ENCODE measurements around the gene AZU1. TPM values are rescaled to one million over a fixed set of nuclear protein-coding genes. Genes with fewer than 3 reads are reported as not detected.
A peak's percentile ranks its signal among the peaks of the same experiment; 100 is the strongest.

Gene AZU1
- total RNA-seq, 1 experiment from 2014 or later, result 5.8 TPM

DNA sequence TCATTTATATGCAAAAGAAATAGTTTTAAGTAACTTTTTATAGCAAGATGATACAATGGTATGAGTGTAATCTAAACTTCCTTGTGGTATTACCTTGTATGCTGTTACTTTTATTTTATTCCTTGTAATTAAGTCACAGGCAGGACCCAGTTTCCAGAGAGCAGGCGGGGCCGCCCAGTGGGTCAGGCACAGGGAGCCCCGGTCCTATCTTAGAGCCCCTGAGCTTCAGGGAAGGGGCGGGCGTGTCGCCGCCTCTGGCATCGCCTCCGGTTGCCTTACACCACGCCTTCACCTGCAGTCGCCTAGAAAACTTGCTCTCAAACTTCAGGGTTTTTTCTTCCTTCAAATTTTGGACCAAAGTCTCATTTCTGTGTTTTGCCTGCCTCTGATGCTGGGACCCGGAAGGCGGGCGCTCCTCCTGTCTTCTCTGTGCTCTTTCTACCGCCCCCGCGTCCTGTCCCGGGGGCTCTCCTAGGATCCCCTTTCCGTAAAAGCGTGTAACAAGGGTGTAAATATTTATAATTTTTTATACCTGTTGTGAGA is 16.1 kb upstream of the AZU1 start:
- Histone ChIP-seq H3K4me3 (ENCODE audit: low read depth in 2 of 2, low read length in 2 of 2) (no peak overlapping the region), H3K9me3 (ENCODE audit: control insufficient read depth, insufficient read depth, low read depth, low read length) (no peaks in the 10 kb centered on the region), H3K4me1 (ENCODE audit: control insufficient read depth, insufficient read depth, low read length) (no peaks in the 10 kb centered on the region), H3K36me3 (ENCODE audit: control insufficient read depth, insufficient read depth, low read length) (peaks cover 12% of the 10 kb centered on the region), H3K27ac (ENCODE audit: low read length) (no peak overlapping the region), H3K27me3 (ENCODE audit: control insufficient read depth, insufficient read depth, low read length) (no peaks in the 10 kb centered on the region)
- DNase-seq (ENCODE audit: low read depth, low spot score) (no peak), ATAC-seq (no peak)
- intact Hi-C loops (cut with micrococcal nuclease; ENCODE audit: unreplicated experiment) (no loop called here), in situ Hi-C loops (cut with HindIII; ENCODE audit: low pct_unique_long_range_greater_than_20kb, low sequenced_read_pairs) (no loop called here)
- POLR2A ChIA-PET, result no interaction called here
- TF ChIP-seq SIN3A (IDR thresholded peaks at IDR 0.05; ENCODE audit: borderline replicate concordance, insufficient read depth, low read depth, low read length) (no peak), POLR2AphosphoS5 (IDR thresholded peaks at IDR 0.05; ENCODE audit: low read depth, low read length) (no peak)
- TF ChIP-seq, protein P1, sequence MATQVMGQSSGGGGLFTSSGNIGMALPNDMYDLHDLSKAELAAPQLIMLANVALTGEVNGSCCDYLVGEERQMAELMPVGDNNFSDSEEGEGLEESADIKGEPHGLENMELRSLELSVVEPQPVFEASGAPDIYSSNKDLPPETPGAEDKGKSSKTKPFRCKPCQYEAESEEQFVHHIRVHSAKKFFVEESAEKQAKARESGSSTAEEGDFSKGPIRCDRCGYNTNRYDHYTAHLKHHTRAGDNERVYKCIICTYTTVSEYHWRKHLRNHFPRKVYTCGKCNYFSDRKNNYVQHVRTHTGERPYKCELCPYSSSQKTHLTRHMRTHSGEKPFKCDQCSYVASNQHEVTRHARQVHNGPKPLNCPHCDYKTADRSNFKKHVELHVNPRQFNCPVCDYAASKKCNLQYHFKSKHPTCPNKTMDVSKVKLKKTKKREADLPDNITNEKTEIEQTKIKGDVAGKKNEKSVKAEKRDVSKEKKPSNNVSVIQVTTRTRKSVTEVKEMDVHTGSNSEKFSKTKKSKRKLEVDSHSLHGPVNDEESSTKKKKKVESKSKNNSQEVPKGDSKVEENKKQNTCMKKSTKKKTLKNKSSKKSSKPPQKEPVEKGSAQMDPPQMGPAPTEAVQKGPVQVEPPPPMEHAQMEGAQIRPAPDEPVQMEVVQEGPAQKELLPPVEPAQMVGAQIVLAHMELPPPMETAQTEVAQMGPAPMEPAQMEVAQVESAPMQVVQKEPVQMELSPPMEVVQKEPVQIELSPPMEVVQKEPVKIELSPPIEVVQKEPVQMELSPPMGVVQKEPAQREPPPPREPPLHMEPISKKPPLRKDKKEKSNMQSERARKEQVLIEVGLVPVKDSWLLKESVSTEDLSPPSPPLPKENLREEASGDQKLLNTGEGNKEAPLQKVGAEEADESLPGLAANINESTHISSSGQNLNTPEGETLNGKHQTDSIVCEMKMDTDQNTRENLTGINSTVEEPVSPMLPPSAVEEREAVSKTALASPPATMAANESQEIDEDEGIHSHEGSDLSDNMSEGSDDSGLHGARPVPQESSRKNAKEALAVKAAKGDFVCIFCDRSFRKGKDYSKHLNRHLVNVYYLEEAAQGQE (IDR thresholded peaks at IDR 0.05; ENCODE audit: insufficient read depth in 1 of 2, low read depth in 2 of 2, low read length in 1 of 2), result no peak
- TF ChIP-seq, protein P2, sequence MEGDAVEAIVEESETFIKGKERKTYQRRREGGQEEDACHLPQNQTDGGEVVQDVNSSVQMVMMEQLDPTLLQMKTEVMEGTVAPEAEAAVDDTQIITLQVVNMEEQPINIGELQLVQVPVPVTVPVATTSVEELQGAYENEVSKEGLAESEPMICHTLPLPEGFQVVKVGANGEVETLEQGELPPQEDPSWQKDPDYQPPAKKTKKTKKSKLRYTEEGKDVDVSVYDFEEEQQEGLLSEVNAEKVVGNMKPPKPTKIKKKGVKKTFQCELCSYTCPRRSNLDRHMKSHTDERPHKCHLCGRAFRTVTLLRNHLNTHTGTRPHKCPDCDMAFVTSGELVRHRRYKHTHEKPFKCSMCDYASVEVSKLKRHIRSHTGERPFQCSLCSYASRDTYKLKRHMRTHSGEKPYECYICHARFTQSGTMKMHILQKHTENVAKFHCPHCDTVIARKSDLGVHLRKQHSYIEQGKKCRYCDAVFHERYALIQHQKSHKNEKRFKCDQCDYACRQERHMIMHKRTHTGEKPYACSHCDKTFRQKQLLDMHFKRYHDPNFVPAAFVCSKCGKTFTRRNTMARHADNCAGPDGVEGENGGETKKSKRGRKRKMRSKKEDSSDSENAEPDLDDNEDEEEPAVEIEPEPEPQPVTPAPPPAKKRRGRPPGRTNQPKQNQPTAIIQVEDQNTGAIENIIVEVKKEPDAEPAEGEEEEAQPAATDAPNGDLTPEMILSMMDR (IDR thresholded peaks at IDR 0.05), result no peak
- CTCF ChIA-PET, result no interaction called here
- BruUV-seq (replicated peaks), result TSS peak; percentile 83

DNA sequence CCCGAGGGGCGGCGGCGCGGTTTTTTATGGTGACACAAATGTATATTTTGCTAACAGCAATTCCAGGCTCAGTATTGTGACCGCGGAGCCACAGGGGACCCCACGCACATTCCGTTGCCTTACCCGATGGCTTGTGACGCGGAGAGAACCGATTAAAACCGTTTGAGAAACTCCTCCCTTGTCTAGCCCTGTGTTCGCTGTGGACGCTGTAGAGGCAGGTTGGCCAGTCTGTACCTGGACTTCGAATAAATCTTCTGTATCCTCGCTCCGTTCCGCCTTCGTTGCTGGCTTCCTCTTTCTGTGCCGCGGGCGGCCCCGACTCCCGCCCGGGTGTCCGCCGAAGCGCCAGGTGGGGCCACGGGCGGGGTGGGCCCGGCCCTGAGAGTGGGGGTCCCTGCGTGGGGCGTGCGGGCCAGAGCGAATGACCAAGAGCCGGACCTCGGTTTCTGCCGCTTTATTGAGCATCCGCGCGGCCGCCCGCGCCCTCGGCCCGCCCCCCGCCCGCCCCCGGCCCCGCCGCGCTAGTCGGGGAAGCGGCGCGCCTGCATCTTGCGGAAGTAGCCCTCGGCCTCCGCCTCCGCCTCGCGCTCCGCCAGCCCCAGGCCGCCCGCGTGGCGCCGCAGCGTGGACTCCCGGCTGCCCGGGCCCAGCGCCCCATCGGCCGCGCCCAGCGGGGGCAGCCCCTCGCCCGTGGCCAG is 15.4 kb upstream of the AZU1 start:
- Histone ChIP-seq H3K9me3 (ENCODE audit: control insufficient read depth, insufficient read depth, low read depth, low read length) (no peaks in the 10 kb centered on the region), H3K27ac (ENCODE audit: low read length) (no peak overlapping the region), H3K4me3 (ENCODE audit: low read depth in 2 of 2, low read length in 2 of 2) (no peak overlapping the region), H3K36me3 (ENCODE audit: control insufficient read depth, insufficient read depth, low read length) (peaks cover 9% of the 10 kb centered on the region), H3K27me3 (ENCODE audit: control insufficient read depth, insufficient read depth, low read length) (no peaks in the 10 kb centered on the region), H3K4me1 (ENCODE audit: control insufficient read depth, insufficient read depth, low read length) (no peaks in the 10 kb centered on the region)
- ATAC-seq (no peak), DNase-seq (ENCODE audit: low read depth, low spot score) (no peak)
- BruUV-seq (replicated peaks), result no TSS peak
- TF ChIP-seq POLR2AphosphoS5 (IDR thresholded peaks at IDR 0.05; ENCODE audit: low read depth, low read length) (peak; percentile 13; the same call in 1 of the 2 replicates), SIN3A (IDR thresholded peaks at IDR 0.05; ENCODE audit: borderline replicate concordance, insufficient read depth, low read depth, low read length) (no peak)
- TF ChIP-seq, protein P1 (IDR thresholded peaks at IDR 0.05; ENCODE audit: insufficient read depth in 1 of 2, low read depth in 2 of 2, low read length in 1 of 2), result no peak
- in situ Hi-C loops (cut with HindIII; ENCODE audit: low pct_unique_long_range_greater_than_20kb, low sequenced_read_pairs) (no loop called here), intact Hi-C loops (cut with micrococcal nuclease; ENCODE audit: unreplicated experiment) (no loop called here)
- ChIA-PET CTCF (no interaction called here), POLR2A (no interaction called here)
